ENCODE data around the gene DUSP22. TPM values are rescaled to one million over a fixed set of nuclear protein-coding genes. Genes with fewer than 3 reads are reported as not detected.

The DUSP22 gene
- total RNA-seq, 4 donors from 2014 or later = 67.0 to 97.3 (median 78.0) TPM

DNA sequence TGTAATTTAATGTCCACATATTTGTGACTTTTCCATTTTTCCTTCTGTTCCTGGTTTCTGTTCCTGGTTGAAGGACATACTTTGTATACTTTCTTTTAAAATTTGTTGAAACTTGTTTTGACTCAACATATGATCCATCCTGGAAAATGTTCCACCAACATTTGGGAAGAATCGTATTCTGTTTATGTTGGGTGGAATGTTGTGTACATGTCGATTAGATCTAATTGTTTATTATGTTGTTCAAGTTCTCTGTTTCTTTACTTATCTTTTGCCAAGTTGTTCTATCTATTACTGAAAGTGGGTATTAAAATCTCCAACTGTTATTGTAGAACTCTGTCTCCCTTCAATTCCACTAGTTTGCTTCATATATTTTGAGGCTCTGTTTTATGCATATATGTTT, 27.7 kb upstream of the DUSP22 start:
- no peaks in the 10 kb centered on the region for H3K4me1 ChIP-seq
- H3K4me3 ChIP-seq = no peak overlapping the region
- WGBS, 2 donors (ENCODE audit: low coverage in 1 of 2) = 53 to 55% methylated on average over 2 of the region's 2 CpGs
- H3K27ac ChIP-seq = no peak overlapping the region
- H3K36me3 ChIP-seq = no peaks in the 10 kb centered on the region
- no peak for ATAC-seq
- H3K9me3 ChIP-seq = no peaks in the 10 kb centered on the region
- TF ChIP-seq, protein P1, sequence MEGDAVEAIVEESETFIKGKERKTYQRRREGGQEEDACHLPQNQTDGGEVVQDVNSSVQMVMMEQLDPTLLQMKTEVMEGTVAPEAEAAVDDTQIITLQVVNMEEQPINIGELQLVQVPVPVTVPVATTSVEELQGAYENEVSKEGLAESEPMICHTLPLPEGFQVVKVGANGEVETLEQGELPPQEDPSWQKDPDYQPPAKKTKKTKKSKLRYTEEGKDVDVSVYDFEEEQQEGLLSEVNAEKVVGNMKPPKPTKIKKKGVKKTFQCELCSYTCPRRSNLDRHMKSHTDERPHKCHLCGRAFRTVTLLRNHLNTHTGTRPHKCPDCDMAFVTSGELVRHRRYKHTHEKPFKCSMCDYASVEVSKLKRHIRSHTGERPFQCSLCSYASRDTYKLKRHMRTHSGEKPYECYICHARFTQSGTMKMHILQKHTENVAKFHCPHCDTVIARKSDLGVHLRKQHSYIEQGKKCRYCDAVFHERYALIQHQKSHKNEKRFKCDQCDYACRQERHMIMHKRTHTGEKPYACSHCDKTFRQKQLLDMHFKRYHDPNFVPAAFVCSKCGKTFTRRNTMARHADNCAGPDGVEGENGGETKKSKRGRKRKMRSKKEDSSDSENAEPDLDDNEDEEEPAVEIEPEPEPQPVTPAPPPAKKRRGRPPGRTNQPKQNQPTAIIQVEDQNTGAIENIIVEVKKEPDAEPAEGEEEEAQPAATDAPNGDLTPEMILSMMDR (IDR thresholded peaks at IDR 0.05) = no peak
- TF ChIP-seq POLR2A (IDR thresholded peaks at IDR 0.05) (no peak), EP300 (IDR thresholded peaks at IDR 0.05) (no peak), POLR2AphosphoS5 (IDR thresholded peaks at IDR 0.05) (no peak)
- H3K27me3 ChIP-seq = peaks cover 10% of the 10 kb centered on the region

DNA sequence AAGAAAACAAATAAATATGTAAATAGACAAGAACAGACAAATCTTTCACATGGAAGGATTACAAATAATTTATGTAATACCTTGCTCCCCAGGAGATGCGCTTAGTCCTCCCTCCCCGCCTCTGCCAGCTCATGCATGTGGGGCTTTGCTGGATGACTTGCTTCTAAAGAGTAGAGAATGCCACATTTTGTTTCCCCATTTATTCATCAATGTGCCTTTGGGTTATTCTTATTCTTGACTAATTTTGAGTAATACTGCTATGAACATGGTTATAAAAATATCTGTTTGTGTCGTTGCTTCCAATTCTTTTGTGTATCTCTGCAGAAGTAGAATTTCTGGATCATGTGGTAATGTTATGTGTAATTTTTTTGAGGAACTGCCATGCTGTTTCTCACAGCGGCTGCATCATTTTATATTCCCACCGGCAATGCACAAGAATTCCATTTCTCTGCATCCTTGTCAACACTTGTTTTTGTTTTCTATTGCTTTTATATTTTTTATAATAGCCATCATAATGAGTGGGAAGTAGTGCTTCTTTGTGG, 23.8 kb upstream of the DUSP22 start:
- WGBS, 2 donors (ENCODE audit: low coverage in 1 of 2) = 82 to 85% methylated on average over 5 of the region's 5 CpGs
- H3K9me3 ChIP-seq = no peaks in the 10 kb centered on the region
- H3K27ac ChIP-seq = no peak overlapping the region
- no peaks in the 10 kb centered on the region for H3K4me1 ChIP-seq
- H3K27me3 ChIP-seq = peaks cover 10% of the 10 kb centered on the region
- TF ChIP-seq, protein P1 (IDR thresholded peaks at IDR 0.05) = no peak
- no peak for TF ChIP-seq POLR2A (IDR thresholded peaks at IDR 0.05)
- no peak for TF ChIP-seq EP300 (IDR thresholded peaks at IDR 0.05)
- no peak for TF ChIP-seq POLR2AphosphoS5 (IDR thresholded peaks at IDR 0.05)
- H3K4me3 ChIP-seq = no peak overlapping the region
- H3K36me3 ChIP-seq = no peaks in the 10 kb centered on the region
- no peak for ATAC-seq

DNA sequence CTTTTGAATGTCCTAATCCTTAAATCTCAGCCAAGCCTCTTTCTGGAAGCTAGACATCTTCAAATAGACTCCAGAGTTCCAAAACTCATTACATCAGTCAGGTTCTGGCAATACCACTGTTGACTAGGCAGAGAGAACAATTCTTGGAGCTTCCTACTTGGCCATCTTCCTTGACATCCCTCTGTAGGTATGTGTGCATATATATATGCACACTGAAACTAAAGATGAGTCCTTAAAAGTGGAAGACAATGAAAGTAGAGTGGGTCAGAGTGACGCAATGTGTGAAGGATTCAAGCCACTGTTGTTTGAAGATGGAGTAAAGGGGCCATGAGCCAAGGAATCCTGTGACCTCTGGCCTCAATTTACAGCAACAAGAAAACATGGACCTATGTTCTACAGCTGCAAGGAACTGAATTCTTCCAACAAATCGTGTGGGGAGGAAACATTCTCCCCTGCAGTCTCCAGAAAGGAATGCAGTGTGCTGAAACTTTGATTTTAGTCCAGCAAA, 18.7 kb upstream of the DUSP22 start:
- H3K27me3 ChIP-seq = peaks cover 14% of the 10 kb centered on the region
- 29 to 33% methylated on average over 2 of the region's 2 CpGs for WGBS, 2 donors (ENCODE audit: low coverage in 1 of 2)
- no peak overlapping the region for H3K27ac ChIP-seq
- no peaks in the 10 kb centered on the region for H3K36me3 ChIP-seq
- no peak overlapping the region for H3K4me3 ChIP-seq
- ATAC-seq = peak; percentile 80
- H3K9me3 ChIP-seq = no peaks in the 10 kb centered on the region
- H3K4me1 ChIP-seq = no peaks in the 10 kb centered on the region
- no peak for TF ChIP-seq POLR2AphosphoS5 (IDR thresholded peaks at IDR 0.05)
- TF ChIP-seq, protein P1 (IDR thresholded peaks at IDR 0.05) = no peak
- TF ChIP-seq EP300 (IDR thresholded peaks at IDR 0.05) = no peak
- TF ChIP-seq POLR2A (IDR thresholded peaks at IDR 0.05) = no peak

DNA sequence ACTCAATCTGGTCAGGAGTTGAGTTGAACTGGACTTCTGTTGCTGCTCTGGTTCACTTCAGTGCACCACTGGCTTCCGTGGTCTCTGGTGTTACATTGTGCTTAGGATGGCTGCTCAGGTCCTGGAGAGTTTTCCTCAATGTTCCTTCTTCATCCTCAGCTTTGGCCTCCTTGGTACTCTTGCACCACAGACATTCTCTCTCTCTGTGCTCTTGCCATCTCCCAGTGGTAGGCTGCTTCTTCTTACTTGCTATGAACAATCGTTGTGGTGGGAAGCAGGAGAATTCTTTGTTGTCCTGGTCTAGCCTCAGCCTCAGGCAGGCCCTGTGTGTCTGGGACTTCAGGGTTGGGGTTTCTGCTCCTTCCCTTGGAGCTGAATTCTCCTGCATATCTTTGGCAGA, 14.5 kb upstream of the DUSP22 start:
- Histone ChIP-seq H3K4me3 (no peak overlapping the region), H3K4me1 (no peaks in the 10 kb centered on the region), H3K9me3 (no peaks in the 10 kb centered on the region), H3K27ac (no peak overlapping the region), H3K36me3 (no peaks in the 10 kb centered on the region), H3K27me3 (peaks cover 26% of the 10 kb centered on the region)
- TF ChIP-seq POLR2AphosphoS5 (IDR thresholded peaks at IDR 0.05) = no peak
- no peak for TF ChIP-seq EP300 (IDR thresholded peaks at IDR 0.05)
- no peak for TF ChIP-seq POLR2A (IDR thresholded peaks at IDR 0.05)
- no peak for ATAC-seq
- WGBS, 2 donors (ENCODE audit: low coverage in 1 of 2) = 96% methylated on average over 2 of the region's 2 CpGs

DNA sequence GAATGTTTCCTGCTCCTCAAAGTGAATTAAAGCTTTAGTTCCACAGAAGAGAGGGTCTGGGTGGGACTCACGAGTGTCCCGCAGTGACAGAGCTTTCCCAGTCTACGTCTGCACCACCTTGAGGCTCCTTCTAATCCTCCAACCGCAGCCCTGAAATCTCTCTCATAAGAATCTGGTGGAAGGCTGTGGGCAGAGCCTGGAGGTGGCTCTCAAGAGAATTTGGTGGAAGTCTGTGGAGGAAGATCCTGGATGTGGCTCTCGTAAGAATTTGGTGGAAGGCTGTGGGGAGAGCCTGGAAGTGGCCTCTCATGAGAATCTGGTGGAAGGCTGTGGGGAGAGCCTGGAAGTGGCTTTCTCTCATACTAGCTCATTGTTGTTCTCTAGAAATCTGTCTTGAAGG, 13.8 kb upstream of the DUSP22 start:
- Histone ChIP-seq H3K27ac (no peak overlapping the region), H3K27me3 (peaks cover 34% of the 10 kb centered on the region), H3K4me1 (no peaks in the 10 kb centered on the region), H3K9me3 (no peaks in the 10 kb centered on the region), H3K36me3 (no peaks in the 10 kb centered on the region), H3K4me3 (no peak overlapping the region)
- TF ChIP-seq EP300 (IDR thresholded peaks at IDR 0.05) (no peak), POLR2A (IDR thresholded peaks at IDR 0.05) (no peak), POLR2AphosphoS5 (IDR thresholded peaks at IDR 0.05) (no peak)
- TF ChIP-seq, protein P1 (IDR thresholded peaks at IDR 0.05) = no peak
- no peak for ATAC-seq
- 65 to 66% methylated on average over 2 to 4 of the region's 5 CpGs for whole genome bisulfite sequencing, 2 donors (ENCODE audit: low coverage in 1 of 2)
